Measurements from ENCODE around the gene GLI3. TPM values are rescaled to one million over a fixed set of nuclear protein-coding genes. Genes with fewer than 3 reads are reported as not detected.

GLI3 gene
- total RNA-seq, 1 experiment from 2014 or later, result 45.0 TPM

DNA sequence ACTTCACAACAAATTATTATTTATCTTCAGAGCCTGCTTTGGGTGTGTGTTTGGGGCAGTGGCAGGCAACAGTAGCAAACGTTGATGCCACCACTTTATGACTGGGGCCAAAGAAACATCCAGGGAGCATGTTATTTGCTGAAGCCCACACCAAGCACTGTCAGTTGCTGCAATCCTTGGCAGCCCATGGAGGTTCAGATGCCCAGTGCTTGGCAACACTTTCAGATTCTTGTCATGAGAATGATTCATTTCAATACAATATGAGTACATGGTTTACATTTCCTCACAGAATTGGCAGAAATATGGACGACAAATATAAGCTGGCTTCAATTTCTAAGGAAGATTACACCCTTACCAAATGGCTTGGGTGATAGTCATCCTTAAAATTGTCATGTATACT, 46.5 kb upstream of the GLI3 start:
- no peaks in the 10 kb centered on the region for H3K79me1 ChIP-seq (ENCODE audit: insufficient read depth, low read depth, low read length, poor library complexity, severe bottlenecking)
- H3K9ac ChIP-seq (ENCODE audit: extremely low read depth, insufficient read length, low read length), result no peak overlapping the region
- no peak overlapping the region for H3T11ph ChIP-seq (ENCODE audit: low read length)
- H3K27me3 ChIP-seq (ENCODE audit: insufficient read depth, low read length), result no peaks in the 10 kb centered on the region
- Mint-ChIP-seq H3K9me3 (no peaks in the 10 kb centered on the region; a peak in 1 of 5 replicates), H3K36me3 (ENCODE audit: insufficient read depth in 1 of 3, low read depth in 3 of 3) (no peaks in the 10 kb centered on the region), H3K27me3 (ENCODE audit: low read depth) (peaks cover 2% of the 10 kb centered on the region), H3K4me1 (no peaks in the 10 kb centered on the region), H3K27ac (no peak overlapping the region), H3K4me3 (no peak overlapping the region)
- DNase-seq, result no peak
- TF ChIP-seq, protein P1, sequence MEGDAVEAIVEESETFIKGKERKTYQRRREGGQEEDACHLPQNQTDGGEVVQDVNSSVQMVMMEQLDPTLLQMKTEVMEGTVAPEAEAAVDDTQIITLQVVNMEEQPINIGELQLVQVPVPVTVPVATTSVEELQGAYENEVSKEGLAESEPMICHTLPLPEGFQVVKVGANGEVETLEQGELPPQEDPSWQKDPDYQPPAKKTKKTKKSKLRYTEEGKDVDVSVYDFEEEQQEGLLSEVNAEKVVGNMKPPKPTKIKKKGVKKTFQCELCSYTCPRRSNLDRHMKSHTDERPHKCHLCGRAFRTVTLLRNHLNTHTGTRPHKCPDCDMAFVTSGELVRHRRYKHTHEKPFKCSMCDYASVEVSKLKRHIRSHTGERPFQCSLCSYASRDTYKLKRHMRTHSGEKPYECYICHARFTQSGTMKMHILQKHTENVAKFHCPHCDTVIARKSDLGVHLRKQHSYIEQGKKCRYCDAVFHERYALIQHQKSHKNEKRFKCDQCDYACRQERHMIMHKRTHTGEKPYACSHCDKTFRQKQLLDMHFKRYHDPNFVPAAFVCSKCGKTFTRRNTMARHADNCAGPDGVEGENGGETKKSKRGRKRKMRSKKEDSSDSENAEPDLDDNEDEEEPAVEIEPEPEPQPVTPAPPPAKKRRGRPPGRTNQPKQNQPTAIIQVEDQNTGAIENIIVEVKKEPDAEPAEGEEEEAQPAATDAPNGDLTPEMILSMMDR (conservative IDR thresholded peaks at IDR 0.05), result no peak
- H3K56ac ChIP-seq (ENCODE audit: insufficient read length, low read depth, low read length), result no peak overlapping the region
- H3K27ac ChIP-seq (ENCODE audit: insufficient read length, low read depth, low read length), result no peak overlapping the region
- no peaks in the 10 kb centered on the region for H3K9me3 ChIP-seq (ENCODE audit: control insufficient read depth, low read depth, low read length)
- no peak overlapping the region for H3K23ac ChIP-seq (ENCODE audit: insufficient read length, low read depth, low read length)
- no peak overlapping the region for H2BK15ac ChIP-seq (ENCODE audit: low read depth, low read length)
- WGBS (ENCODE audit: extremely low coverage, insufficient read length, low lambda C conversion rate), result no CpG with 5 or more reads among the region's 2 CpGs
- no peak overlapping the region for H3K4me2 ChIP-seq (ENCODE audit: insufficient read depth, insufficient read length, low read length)
- H3K23me2 ChIP-seq (ENCODE audit: insufficient read length, low read depth, low read length, poor library complexity, severe bottlenecking), result no peaks in the 10 kb centered on the region
- H3K18ac ChIP-seq (ENCODE audit: insufficient read length, low read depth, low read length), result no peak overlapping the region
- H2BK12ac ChIP-seq (ENCODE audit: insufficient read length, low read depth, low read length), result no peak overlapping the region
- no peak overlapping the region for H2AK5ac ChIP-seq (ENCODE audit: insufficient read length, low read length)
- H3K4ac ChIP-seq (ENCODE audit: low read depth, low read length), result no peak overlapping the region
- H3K79me2 ChIP-seq (ENCODE audit: insufficient read depth, low read length), result no peaks in the 10 kb centered on the region
- no peak overlapping the region for H2BK5ac ChIP-seq (ENCODE audit: insufficient read length, low read length)
- no peak overlapping the region for H2AFZ ChIP-seq (ENCODE audit: low read length)
- no peaks in the 10 kb centered on the region for H4K20me1 ChIP-seq (ENCODE audit: control insufficient read depth, insufficient read depth, insufficient read length)
- no peak overlapping the region for H2BK120ac ChIP-seq (ENCODE audit: low read depth, low read length, poor library complexity, severe bottlenecking)
- H2BK20ac ChIP-seq (ENCODE audit: low read depth, low read length, poor library complexity, severe bottlenecking), result no peak overlapping the region
- H4K5ac ChIP-seq (ENCODE audit: insufficient read length, low read depth, low read length), result no peak overlapping the region
- no peak overlapping the region for H4K91ac ChIP-seq (ENCODE audit: insufficient read length, low read depth, low read length)
- H3K4me1 ChIP-seq (ENCODE audit: insufficient read depth, low read length), result no peaks in the 10 kb centered on the region
- H3K14ac ChIP-seq (ENCODE audit: insufficient read depth, low read length), result no peak overlapping the region
- no peak overlapping the region for H4K8ac ChIP-seq (replicated peaks; ENCODE audit: insufficient read length, low read depth, low read length)
